Measurements from ENCODE around the gene SEMA5A.
A peak's percentile ranks its signal among the peaks of the same experiment; 100 is the strongest.

SEMA5A gene

GRCh38 chr5:9545992-9546851 lies at the start of gene SEMA5A:
Gene SEMA5A (minus strand): TSS chr5:9546075. CDS start chr5:9379946, 166,129 bp downstream.
- no peak for TF ChIP-seq CTCF (conservative IDR thresholded peaks at IDR 0.05; ENCODE audit: low read length)
- H3K4me3 ChIP-seq (ENCODE audit: low read length), result peak within 1 kb of the TSS; percentile 95
- DNase-seq (ENCODE audit: low read depth), result peak; percentile 77

- DNase-seq (ENCODE audit: low read depth), result no peak
- no peak overlapping the region for H3K4me3 ChIP-seq (ENCODE audit: low read length)
- TF ChIP-seq CTCF (conservative IDR thresholded peaks at IDR 0.05; ENCODE audit: low read length), result no peak
Observed at GRCh38 chr5:9594913-9595312, 49.0 kb upstream of the SEMA5A start.

- no peak for TF ChIP-seq CTCF (conservative IDR thresholded peaks at IDR 0.05; ENCODE audit: low read length)
- H3K4me3 ChIP-seq (ENCODE audit: low read length), result no peak overlapping the region
- no peak for DNase-seq (ENCODE audit: low read depth)
Observed at GRCh38 chr5:9589049-9589835, 43.4 kb upstream of the SEMA5A start.

- TF ChIP-seq CTCF (conservative IDR thresholded peaks at IDR 0.05; ENCODE audit: low read length), result no peak
- no peak overlapping the region for H3K4me3 ChIP-seq (ENCODE audit: low read length)
- no peak for DNase-seq (ENCODE audit: low read depth)
Observed at GRCh38 chr5:9588254-9588653, 42.4 kb upstream of the SEMA5A start.

GRCh38 chr5:9587135-9587534 lies 41.3 kb upstream of the SEMA5A start:
- no peak overlapping the region for H3K4me3 ChIP-seq (ENCODE audit: low read length)
- no peak for TF ChIP-seq CTCF (conservative IDR thresholded peaks at IDR 0.05; ENCODE audit: low read length)

GRCh38 chr5:9582406-9582805 lies 36.5 kb upstream of the SEMA5A start:
- DNase-seq (ENCODE audit: low read depth), result peak; percentile 16
- no peak overlapping the region for H3K4me3 ChIP-seq (ENCODE audit: low read length)
- TF ChIP-seq CTCF (conservative IDR thresholded peaks at IDR 0.05; ENCODE audit: low read length), result no peak

More at GRCh38 chr5:9587135-9587534, 41.3 kb upstream of the SEMA5A start:
- DNase-seq (ENCODE audit: low read depth), result no peak
